H1 (cell line): ENCODE results near the gene CASD1. TPM values are rescaled to one million over a fixed set of nuclear protein-coding genes. Genes with fewer than 3 reads are reported as not detected.

ENCODE experiments used
- CTCF ChIA-PET: fragments of 300-600 bp; sonication (Branson Sonifier 250); formaldehyde crosslinking; loops from one replicate; lab custom pipeline; 2021; ENCODE audit not compliant: partially characterized antibody; lab: Charles Lee
- POLR2A ChIA-PET: fragments of 300-600 bp; sonication (Branson Sonifier 250); formaldehyde crosslinking; loops from one replicate; lab custom pipeline; 2021; ENCODE audit warnings: inconsistent platforms; ENCODE audit not compliant: partially characterized antibody; lab: Charles Lee
- DNase-seq, 2 experiments: peaks; one replicate each; pipeline versions ENCODE4 v3.0.0 to v3.0.0-alpha.2; 2010 to 2022; ENCODE audit warnings: low spot score in 2 of 2, low read depth in 1 of 2, mixed read lengths in 1 of 2
- FAIRE-seq: peaks from 2 replicates; lab custom pipeline; 2011; peaks lifted over from hg19 to GRCh38; lab: Jason Lieb, UNC
- H2AFZ ChIP-seq: 2 replicates; pipeline ENCODE4 v1.8.1; 2012; ENCODE audit warnings: low read length, inconsistent platforms
- H2AK5ac ChIP-seq: 2 replicates; pipeline ENCODE4 v1.6.1; 2013; ENCODE audit warnings: low read depth, low read length
- H2BK120ac ChIP-seq: replicated peaks from 2 replicates; pipeline ENCODE3; 2013; ENCODE audit warnings: low read depth, low read length, inconsistent platforms
- H2BK12ac ChIP-seq: 2 replicates; pipeline ENCODE4 v1.6.1; 2013; ENCODE audit warnings: low read depth, low read length
- H2BK15ac ChIP-seq: 2 replicates; pipeline ENCODE4 v1.6.1; 2013; ENCODE audit warnings: low read length
- H2BK20ac ChIP-seq: 2 replicates; pipeline ENCODE4 v1.6.1; 2013; ENCODE audit warnings: low read length
- H2BK5ac ChIP-seq: 2 replicates; pipeline ENCODE4 v1.6.1; 2013; ENCODE audit warnings: low read depth, low read length
- H3K14ac ChIP-seq: 2 replicates; pipeline ENCODE4 v1.6.1; 2013; ENCODE audit warnings: inconsistent platforms; ENCODE audit not compliant: insufficient read length
- H3K18ac ChIP-seq: 2 replicates; pipeline ENCODE4 v1.6.1; 2013; ENCODE audit warnings: low read length; ENCODE audit errors: extremely low read depth
- H3K23ac ChIP-seq: 2 replicates; pipeline ENCODE4 v1.6.1; 2013; ENCODE audit warnings: inconsistent platforms; ENCODE audit not compliant: insufficient read length
- H3K23me2 ChIP-seq: 2 replicates; pipeline ENCODE4 v1.6.1; 2013; ENCODE audit warnings: low read depth, low read length
- H3K27ac ChIP-seq: 2 replicates; pipeline ENCODE4 v1.6.1; 2011; ENCODE audit warnings: low read depth, low read length, inconsistent platforms
- H3K27me3 ChIP-seq, 4 experiments: replicated peaks in 1 of 4; 1 replicate in 1 of 4; 2 replicates in 3 of 4; pipeline versions ENCODE4 v1.6.1 to v1.8.1; 2011 to 2013; ENCODE audit warnings: low read length in 3 of 4, mild to moderate bottlenecking in 3 of 4, inconsistent platforms in 2 of 4, mixed read lengths in 2 of 4, moderate library complexity in 1 of 4; ENCODE audit not compliant: control insufficient read depth in 3 of 4, insufficient read depth in 3 of 4; ENCODE audit errors: extremely low read depth in 1 of 4
- H3K36me3 ChIP-seq, 4 experiments: 2 replicates each; pipeline versions ENCODE4 v1.6.1 to v1.8.1; 2011 to 2013; ENCODE audit warnings: mild to moderate bottlenecking in 4 of 4, low read length in 3 of 4, moderate library complexity in 2 of 4, control low read depth in 1 of 4, inconsistent platforms in 1 of 4; ENCODE audit not compliant: insufficient read depth in 4 of 4, control insufficient read depth in 2 of 4
- H3K4ac ChIP-seq: replicated peaks from 2 replicates; pipeline ENCODE3; 2013; ENCODE audit warnings: low read length, low read depth, mixed read lengths, inconsistent platforms; ENCODE audit not compliant: insufficient read length
- H3K4me1 ChIP-seq, 4 experiments: replicated peaks in 1 of 4; 1 replicate in 1 of 4; 2 replicates in 3 of 4; pipeline versions ENCODE4 v1.6.1 to v1.8.1; 2011 to 2013; ENCODE audit warnings: low read length in 3 of 4, inconsistent platforms in 2 of 4, mixed read lengths in 1 of 4; ENCODE audit not compliant: insufficient read depth in 4 of 4, control insufficient read depth in 3 of 4
- H3K4me2 ChIP-seq, 2 experiments: 2 replicates each; pipeline versions ENCODE4 v1.6.1 to v1.8.1; 2011 to 2013; ENCODE audit warnings: low read depth in 2 of 2, low read length in 2 of 2, control low read depth in 1 of 2, inconsistent platforms in 1 of 2, mild to moderate bottlenecking in 1 of 2; ENCODE audit not compliant: insufficient read depth in 1 of 2
- H3K4me3 ChIP-seq, 4 experiments: fragments of 200-600, 300-600 bp in 1 of 4; sonication (generic), shearing (Covaris generic), sonication (Bioruptor Twin) in 1 of 4; 2 replicates each; pipeline versions ENCODE4 v1.5.1 to v1.8.1; 2011 to 2016; ENCODE audit warnings: low read length in 4 of 4, low read depth in 3 of 4, control low read depth in 2 of 4, inconsistent platforms in 2 of 4, mild to moderate bottlenecking in 2 of 4, mixed read lengths in 1 of 4, moderate library complexity in 1 of 4; ENCODE audit not compliant: insufficient read depth in 2 of 4; ENCODE audit errors: extremely low read depth in 1 of 4
- H3K56ac ChIP-seq: replicated peaks from 2 replicates; pipeline ENCODE3; 2013; ENCODE audit warnings: low read depth, mild to moderate bottlenecking, mixed read lengths, low read length, inconsistent platforms; ENCODE audit not compliant: insufficient read length
- H3K79me1 ChIP-seq: 2 replicates; pipeline ENCODE4 v1.6.1; 2013; ENCODE audit warnings: low read depth, low read length, control low read depth
- H3K79me2 ChIP-seq, 2 experiments: 2 replicates each; pipeline versions ENCODE4 v1.6.1 to v1.8.1; 2012 to 2013; ENCODE audit warnings: low read length in 2 of 2, mild to moderate bottlenecking in 2 of 2, inconsistent platforms in 1 of 2; ENCODE audit not compliant: insufficient read depth in 2 of 2, control insufficient read depth in 1 of 2
- H3K9ac ChIP-seq, 4 experiments: replicated peaks in 1 of 4; 1 replicate in 1 of 4; 2 replicates in 3 of 4; pipeline versions ENCODE4 v1.6.1 to v1.8.1; 2011 to 2013; ENCODE audit warnings: low read depth in 3 of 4, low read length in 3 of 4, control low read depth in 2 of 4, mild to moderate bottlenecking in 2 of 4, moderate library complexity in 2 of 4, inconsistent platforms in 1 of 4; ENCODE audit errors: extremely low read depth in 1 of 4
- H3K9me3 ChIP-seq, 2 experiments: 2 replicates each; pipeline versions ENCODE4 v1.6.1 to v1.8.1; 2012 to 2013; ENCODE audit warnings: mild to moderate bottlenecking in 2 of 2, moderate library complexity in 2 of 2, control low read depth in 1 of 2, inconsistent platforms in 1 of 2, low read depth in 1 of 2, low read length in 1 of 2, mixed read lengths in 1 of 2; ENCODE audit not compliant: insufficient read depth in 2 of 2
- H4K20me1 ChIP-seq, 2 experiments: replicated peaks in 1 of 2; 2 replicates each; pipeline versions ENCODE3 to v1.8.1; 2011 to 2013; ENCODE audit warnings: inconsistent platforms in 2 of 2, low read length in 2 of 2, mild to moderate bottlenecking in 1 of 2; ENCODE audit not compliant: insufficient read depth in 2 of 2, control insufficient read depth in 1 of 2
- H4K5ac ChIP-seq: 2 replicates; pipeline ENCODE4 v1.6.1; 2013; ENCODE audit warnings: low read length, low read depth, mixed read lengths, inconsistent platforms; ENCODE audit not compliant: insufficient read length
- H4K8ac ChIP-seq: 2 replicates; pipeline ENCODE4 v1.8.0; 2013; ENCODE audit warnings: mild to moderate bottlenecking, moderate library complexity, low read length, inconsistent platforms; ENCODE audit not compliant: insufficient read depth; ENCODE audit errors: extremely low read depth
- H4K91ac ChIP-seq: replicated peaks from 2 replicates; pipeline ENCODE3; 2013; ENCODE audit warnings: low read length, mixed read lengths, inconsistent platforms; ENCODE audit not compliant: insufficient read length
- BCL11A ChIP-seq, 2 experiments: IDR thresholded peaks; one replicate each; pipeline ENCODE4 v1.6.1; 2011; ENCODE audit warnings: low read depth in 2 of 2, low read length in 2 of 2, mild to moderate bottlenecking in 2 of 2
- BRCA1 ChIP-seq: IDR thresholded peaks from 2 replicates; pipeline ENCODE4 v1.6.1; 2012; ENCODE audit warnings: low read depth, low read length, improper control_type of control experiment
- CTBP2 ChIP-seq: IDR thresholded peaks from 2 replicates; pipeline ENCODE4 v1.7.0; 2011; ENCODE audit warnings: borderline replicate concordance, mild to moderate bottlenecking, moderate library complexity, mixed read lengths, low read length; ENCODE audit not compliant: insufficient read depth, insufficient read length
- HDAC6 ChIP-seq: IDR thresholded peaks from one replicate; pipeline ENCODE4 v1.7.1; 2012; ENCODE audit warnings: low read depth, mild to moderate bottlenecking, inconsistent platforms, low read length, moderate library complexity
- NRF1 ChIP-seq: IDR thresholded peaks from 2 replicates; pipeline ENCODE4 v1.6.1; 2011; ENCODE audit warnings: mild to moderate bottlenecking, low read depth, low read length, improper control_type of control experiment
- PHF8 ChIP-seq: fragments of 200-600 bp; sonication (generic); conservative IDR thresholded peaks from 2 replicates; pipeline ENCODE4 v1.7.1; 2012; ENCODE audit warnings: low read depth, mild to moderate bottlenecking, inconsistent platforms, low read length, moderate library complexity
- RAD21 ChIP-seq, 2 experiments: IDR thresholded peaks in 1 of 2; conservative IDR thresholded peaks in 1 of 2; 2 replicates each; pipeline ENCODE4 v1.6.1; 2011; ENCODE audit warnings: low read depth in 2 of 2, low read length in 2 of 2, improper control_type of control experiment in 1 of 2, inconsistent platforms in 1 of 2, mild to moderate bottlenecking in 1 of 2, moderate library complexity in 1 of 2
- RBBP5 ChIP-seq: IDR thresholded peaks from 2 replicates; pipeline ENCODE4 v1.7.1; 2012; ENCODE audit warnings: low read depth, mild to moderate bottlenecking, inconsistent platforms, low read length, moderate library complexity, borderline replicate concordance
- RNF2 ChIP-seq: fragments of 200-900, 300-1000 bp; sonication (generic); IDR thresholded peaks from 2 replicates; pipeline ENCODE4 v1.7.1; 2016; ENCODE audit warnings: borderline replicate concordance, low read depth, mild to moderate bottlenecking, antibody characterized with exemption, low read length; ENCODE audit not compliant: poor library complexity, severe bottlenecking; ENCODE audit errors: missing control alignments
- SP4 ChIP-seq: IDR thresholded peaks from 2 replicates; pipeline ENCODE4 v1.6.1; 2012; ENCODE audit warnings: low read length, inconsistent platforms
- TEAD4 ChIP-seq: IDR thresholded peaks from 2 replicates; pipeline ENCODE4 v1.6.1; 2012; ENCODE audit warnings: low read depth, low read length, inconsistent platforms, mixed read lengths
- WGBS, 2 experiments: shearing (Covaris generic) in 1 of 2; methylation state at CpG; one replicate each; pipeline versions ENCODE4 v1.1.6 to v1.1.7; 2013 to 2015; ENCODE audit warnings: low lambda C conversion rate in 2 of 2, mixed read lengths in 2 of 2, inconsistent platforms in 1 of 2, low coverage in 1 of 2, missing lambda C conversion rate in 1 of 2; ENCODE audit not compliant: insufficient replicate concordance in 2 of 2, insufficient coverage in 1 of 2, insufficient read length in 1 of 2; ENCODE audit errors: extremely low coverage in 1 of 2, missing lambda C conversion rate in 1 of 2; 5-methylcytosine and 5-hydroxymethylcytosine counted together
- polyA plus RNA-seq, 7 experiments: library from polyadenylated mRNA; depleted of rRNA in 3 of 7; stranded (reverse) in 5 of 7; unstranded in 2 of 7; fragments of >200 nt in 5 of 7; fragments of 200-250 nt in 2 of 7; gene quantifications; 1 replicate in 5 of 7; 2 replicates in 1 of 7; 4 replicates in 1 of 7; pipeline versions ENCODE4 v1.2.1 to v1.2.3, GENCODE V29; 2011 to 2013; ENCODE audit warnings: missing spikeins in 2 of 7, mixed read lengths in 2 of 7
- total RNA-seq: library from RNA; stranded (reverse); fragmentation: NEBNext Ultra II Directional; extraction: Animal tissue kit (Norgen Biotek cat#: 25700); gene quantifications from 2 replicates; pipeline ENCODE4 v1.2.1, GENCODE V29; 2021

The CASD1 gene
- total and polyA plus RNA-seq, 2 of the 8 experiments (the other 6 are each of a cell fraction or from before 2014, with no cell fraction given): 14.2 to 18.8 TPM

GRCh38 chr7:94477878-94478277, 31.7 kb upstream of the CASD1 start:
- Histone ChIP-seq H3K4me1 (no peaks in the 10 kb centered on the region), H2BK20ac (no peak overlapping the region), H2BK120ac (no peak overlapping the region), H2BK15ac (no peak overlapping the region), H3K56ac (no peak overlapping the region), H3K23me2 (no peaks in the 10 kb centered on the region), H3K36me3 (no peaks in the 10 kb centered on the region), H3K4ac (no peak overlapping the region), H3K4me2 (no peak overlapping the region), H3K27ac (no peak overlapping the region), H4K5ac (no peak overlapping the region), H4K8ac (no peak overlapping the region), H3K9me3 (no peaks in the 10 kb centered on the region), H3K4me3 (no peak overlapping the region), H2AK5ac (no peak overlapping the region), H3K14ac (no peak overlapping the region), H3K9ac (no peak overlapping the region), H2BK5ac (no peak overlapping the region), H2AFZ (no peak overlapping the region), H4K91ac (no peak overlapping the region), H3K18ac (no peak overlapping the region), H2BK12ac (no peak overlapping the region), H3K23ac (no peak overlapping the region), H3K79me2 (no peaks in the 10 kb centered on the region), H4K20me1 (no peaks in the 10 kb centered on the region), H3K27me3 (no peaks in the 10 kb centered on the region), H3K79me1 (no peaks in the 10 kb centered on the region)
- TF ChIP-seq BCL11A (IDR thresholded peaks at IDR 0.05; ENCODE audit: low read depth in 2 of 2, low read length in 2 of 2) (no peak), CTBP2 (no peak), RNF2 (no peak), RBBP5 (no peak), TEAD4 (no peak), NRF1 (no peak), RAD21 (IDR thresholded peaks at IDR 0.05 in 1 of 2, conservative IDR thresholded peaks at IDR 0.05 in 1 of 2; ENCODE audit: low read depth in 2 of 2, low read length in 2 of 2) (no peak), HDAC6 (no peak), SP4 (no peak), PHF8 (no peak), BRCA1 (no peak)
- DNase-seq (no peak), FAIRE-seq (no peak)
- POLR2A ChIA-PET: no interaction called here
- CTCF ChIA-PET: interaction anchor here (1.1 kb wide), 1 partner anchor 999 kb away, joined by 3 read pairs; no protein-coding TSS in a partner anchor
- WGBS, 2 experiments: 71% methylated on average over 1 of the region's 1 CpG; no CpG with 5 or more reads in 1 of the 2 experiments
